NCI-H82 treated with DMSO at 0.1 percent for 48 hours (cell line): Measurements from ENCODE around the gene GCG.

Experiments used
- DNase-seq: peaks from one replicate; lab custom pipeline; 2025; ENCODE audit not compliant: unreplicated experiment; lab: John Stamatoyannopoulos, UW

The GCG gene

DNA sequence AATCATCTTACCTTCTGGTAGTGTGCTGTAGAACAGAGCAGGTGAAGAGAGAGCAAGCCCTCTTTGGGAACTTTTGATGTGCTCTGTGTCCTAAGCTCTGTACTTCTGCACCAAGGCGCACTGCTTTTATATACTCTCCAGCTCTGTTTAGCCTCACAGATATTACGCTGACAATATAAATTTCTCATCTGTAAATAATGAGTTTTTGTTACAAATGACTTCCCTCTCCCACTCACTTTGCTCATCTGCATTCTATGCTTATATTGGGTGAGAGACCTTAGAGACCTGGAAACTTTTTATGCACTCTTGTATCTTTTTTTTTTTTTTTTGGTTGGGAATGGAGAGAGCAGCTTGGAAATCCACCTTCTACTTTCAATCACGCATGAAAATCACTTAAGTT, at the start of gene GCG:
GCG (minus strand) TSS at position 101 of the 400 bp plus-strand sequence. CDS start 3,069 bp downstream, outside the sequence.
- DNase-seq: no peak

DNA sequence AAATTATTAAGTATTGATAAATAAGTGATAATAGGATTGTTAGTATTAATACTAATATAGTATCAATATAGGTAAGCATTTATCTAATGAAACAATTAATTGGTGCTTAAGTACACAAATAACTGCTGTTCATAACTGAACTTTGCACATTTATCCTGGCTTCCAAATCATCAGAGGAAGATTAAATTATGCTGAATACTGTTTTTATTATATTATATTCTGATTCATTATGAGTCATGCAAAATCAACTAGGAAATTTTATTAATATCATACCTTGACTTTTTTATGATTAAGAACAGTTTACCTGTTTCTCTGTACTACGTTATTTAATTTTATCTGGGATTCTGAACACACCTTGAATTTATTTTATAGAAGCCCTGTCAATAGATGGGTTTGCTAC, 48.6 kb upstream of the GCG start:
- DNase-seq: no peak

DNA sequence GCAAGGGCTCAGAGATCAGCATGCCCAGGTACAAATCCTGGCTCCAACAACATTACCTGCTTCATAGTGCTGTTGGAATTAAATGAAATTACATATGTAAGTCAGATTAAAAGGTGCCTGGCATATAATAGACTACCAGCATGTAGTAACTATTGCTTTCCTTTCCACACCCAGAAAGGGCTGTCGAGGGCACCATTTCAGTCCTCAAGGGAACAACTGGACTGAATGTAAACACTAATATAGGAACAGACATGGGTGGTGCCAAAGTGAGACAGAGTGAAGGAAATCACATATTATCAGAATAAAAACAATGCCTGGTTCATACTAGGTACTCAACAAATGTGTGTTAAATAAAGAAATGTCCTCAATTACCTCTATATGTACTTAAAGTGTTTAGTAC, 47.9 kb upstream of the GCG start:
- DNase-seq: no peak

DNA sequence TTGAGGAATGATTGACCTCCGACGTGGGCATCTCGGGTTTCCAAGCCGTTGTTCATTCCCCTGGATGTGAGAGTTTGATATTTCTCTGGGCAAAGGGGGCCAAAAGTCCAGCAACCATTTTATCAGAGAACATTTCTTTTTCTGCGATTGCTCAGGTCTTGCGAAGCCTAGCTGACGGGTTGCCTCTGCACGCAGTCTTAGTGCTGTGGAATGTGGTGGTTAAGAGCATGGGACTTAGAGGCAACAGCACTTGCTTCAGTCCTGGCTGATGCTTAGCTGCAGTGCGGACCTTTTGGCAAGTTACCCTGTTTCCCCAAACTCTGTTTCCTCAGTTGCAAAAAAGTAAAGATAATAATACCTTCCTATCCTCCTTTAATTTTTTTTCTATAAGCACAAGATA, 46.2 kb upstream of the GCG start:
- no peak for DNase-seq

DNA sequence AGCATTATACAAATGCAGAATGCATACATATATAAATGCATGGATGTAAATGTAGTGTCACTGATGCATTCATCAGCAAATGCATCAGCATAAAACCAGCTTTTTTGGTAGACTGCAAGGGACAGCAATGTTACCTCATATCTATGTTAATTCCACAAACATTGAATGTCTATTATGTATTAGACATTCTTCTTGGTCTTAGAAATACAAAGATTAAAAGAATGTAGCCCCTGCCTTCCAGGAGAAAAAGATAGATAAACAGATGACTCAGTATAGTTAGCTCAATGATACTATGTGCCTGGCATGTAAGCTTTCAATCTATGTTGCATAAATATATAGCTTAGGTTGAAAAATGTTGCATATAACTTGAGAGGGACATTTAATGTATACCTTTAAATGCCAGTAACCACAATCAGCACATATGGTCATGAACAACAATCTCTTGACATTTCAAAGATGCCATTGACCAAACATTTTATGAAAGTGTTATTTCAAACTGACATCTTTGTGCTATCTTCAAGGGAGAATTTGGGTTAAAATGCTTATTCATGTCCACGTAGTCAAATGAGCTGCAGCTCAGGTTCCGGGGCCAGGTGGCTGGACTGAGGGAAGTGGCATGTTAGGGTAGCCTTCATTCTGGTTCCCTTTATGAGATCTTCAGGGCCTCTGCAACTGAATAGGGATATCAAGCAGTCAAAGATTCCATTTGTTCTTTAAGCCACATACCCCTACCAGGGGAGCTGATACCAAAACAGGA, 45.2 kb upstream of the GCG start:
- DNase-seq: no peak

DNA sequence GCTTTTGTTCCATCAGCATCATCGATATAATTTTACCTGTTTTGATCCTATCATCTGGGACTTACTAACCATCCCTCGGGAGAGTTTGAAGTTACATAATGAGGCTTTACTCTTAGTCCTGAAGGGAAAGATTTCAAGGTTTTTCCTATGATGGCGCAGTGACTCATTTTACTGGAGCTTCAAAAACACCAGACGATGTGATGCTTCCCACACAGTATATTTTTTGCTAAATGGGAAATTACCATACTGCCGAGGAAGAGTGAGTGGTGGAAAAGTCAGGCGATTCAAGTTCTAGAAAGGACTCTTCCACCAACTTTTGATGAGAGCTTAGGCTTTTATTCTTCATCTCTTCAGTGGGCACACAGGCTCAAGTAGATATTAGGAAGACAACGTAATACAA, 44.6 kb upstream of the GCG start:
- no peak for DNase-seq

DNA sequence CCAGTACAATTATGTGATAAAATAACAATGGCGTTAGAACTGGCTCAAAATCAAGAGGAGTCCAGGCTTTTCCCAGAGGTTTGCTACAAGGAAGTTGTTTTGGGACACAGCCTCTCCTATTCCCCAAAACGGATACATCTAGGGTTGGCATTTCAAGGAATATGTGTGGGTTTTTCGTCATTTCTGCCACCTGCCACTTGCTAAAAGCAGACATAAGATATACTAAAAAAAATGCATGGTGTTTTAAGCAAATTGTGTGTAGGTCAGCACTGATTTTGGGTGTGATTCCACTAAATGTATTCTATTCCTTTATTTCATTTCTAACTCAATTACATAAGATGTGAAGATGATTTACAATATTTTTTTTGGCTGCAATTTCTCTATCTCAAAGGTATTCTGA, 36.4 kb upstream of the GCG start:
- no peak for DNase-seq

DNA sequence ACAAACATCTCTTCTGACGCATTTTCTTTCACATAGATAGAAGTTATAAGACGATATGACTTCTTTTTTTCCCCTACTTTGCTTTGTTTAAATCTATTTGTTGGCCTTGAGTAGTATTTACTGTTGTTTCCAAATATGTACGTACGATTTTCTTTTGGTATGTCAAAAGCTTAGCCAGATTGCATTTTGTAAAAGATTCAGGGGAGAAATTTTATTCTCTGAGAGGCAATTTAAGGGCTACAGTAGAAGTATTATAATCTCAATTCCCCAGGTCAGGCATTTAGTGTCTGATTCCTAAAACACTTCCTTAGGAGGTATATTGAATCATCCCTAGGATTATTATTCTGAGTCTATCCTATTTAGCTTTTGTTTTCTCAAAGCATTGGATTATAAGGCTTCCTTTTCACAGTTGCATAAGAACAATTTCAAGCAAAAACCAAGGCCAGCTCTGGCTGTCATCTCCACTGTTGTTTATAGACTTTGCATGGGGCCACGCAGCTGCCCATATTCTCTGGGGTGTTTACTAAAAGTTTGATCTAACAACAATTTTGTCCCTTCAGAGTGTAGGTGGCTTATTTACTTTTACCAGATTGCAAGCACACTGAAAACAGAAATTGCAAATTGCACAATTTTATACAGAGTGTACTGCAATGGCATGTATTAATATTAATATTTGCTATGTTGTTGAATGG, 33.6 kb upstream of the GCG start:
- no peak for DNase-seq

DNA sequence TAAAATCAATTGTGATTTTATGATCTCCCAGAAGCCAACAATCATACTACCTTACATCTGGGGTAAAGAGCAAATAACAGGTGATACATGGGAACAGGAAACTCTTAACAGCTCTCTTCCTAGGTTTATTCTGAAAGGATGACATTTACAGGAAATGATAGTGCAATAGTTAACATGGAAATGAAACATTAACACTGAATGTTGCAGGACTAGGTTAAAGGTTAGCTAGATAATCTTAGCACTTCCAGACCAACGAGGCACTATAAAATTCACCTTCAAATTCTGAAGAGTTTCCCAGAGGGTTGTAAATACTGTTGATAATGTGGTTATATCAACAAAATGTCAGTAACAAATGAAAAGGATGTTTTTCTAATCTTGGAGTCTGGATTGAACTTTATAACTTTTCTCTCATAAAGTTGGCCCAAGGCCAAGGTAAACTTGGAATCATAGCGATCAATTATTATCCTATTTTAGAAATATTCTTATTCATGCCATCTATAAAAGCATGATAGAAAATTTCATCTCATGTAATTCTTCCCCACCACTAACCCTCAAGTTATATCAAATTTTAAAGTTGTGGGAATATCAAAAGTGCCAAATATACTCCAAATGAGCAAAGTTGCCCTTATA, 32.9 kb upstream of the GCG start:
- no peak for DNase-seq

DNA sequence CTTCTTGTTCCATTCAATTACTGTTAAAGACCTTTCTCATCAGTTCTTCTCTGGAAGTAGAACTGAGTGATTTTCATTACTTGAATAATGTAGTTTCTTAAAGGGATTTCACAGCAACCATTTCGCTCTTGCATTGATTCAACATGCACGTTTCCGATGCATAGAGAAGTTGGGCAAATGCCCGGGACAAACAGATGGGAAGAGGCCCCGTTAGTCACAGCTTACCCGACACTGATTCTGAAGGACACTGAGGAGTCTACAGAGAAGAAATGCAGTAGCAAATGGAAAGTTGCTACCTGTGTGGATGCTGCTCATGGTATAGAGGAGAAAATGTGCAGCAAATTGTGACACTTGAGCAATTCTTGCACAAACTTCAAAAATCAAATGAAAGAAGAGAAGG, 32.3 kb upstream of the GCG start:
- no peak for DNase-seq

DNA sequence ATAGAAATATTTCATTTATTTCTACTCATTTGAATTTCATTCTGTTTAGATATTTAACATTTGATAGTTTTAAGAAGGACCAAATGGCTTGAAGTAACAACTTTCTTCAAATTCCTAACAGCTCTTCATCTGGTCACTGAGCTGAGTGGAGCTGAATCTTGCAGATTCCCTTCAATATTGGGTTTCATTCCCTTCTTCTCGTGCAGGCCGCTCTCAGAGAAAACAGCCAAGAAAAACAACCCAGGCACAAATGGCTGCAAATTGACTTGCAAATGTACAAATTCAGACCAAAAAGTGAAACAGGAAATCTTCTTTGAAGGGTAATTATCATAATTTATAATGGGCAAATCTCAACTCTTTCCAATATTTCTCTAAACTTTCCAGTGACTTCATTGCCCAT, 30.3 kb upstream of the GCG start:
- DNase-seq: no peak

DNA sequence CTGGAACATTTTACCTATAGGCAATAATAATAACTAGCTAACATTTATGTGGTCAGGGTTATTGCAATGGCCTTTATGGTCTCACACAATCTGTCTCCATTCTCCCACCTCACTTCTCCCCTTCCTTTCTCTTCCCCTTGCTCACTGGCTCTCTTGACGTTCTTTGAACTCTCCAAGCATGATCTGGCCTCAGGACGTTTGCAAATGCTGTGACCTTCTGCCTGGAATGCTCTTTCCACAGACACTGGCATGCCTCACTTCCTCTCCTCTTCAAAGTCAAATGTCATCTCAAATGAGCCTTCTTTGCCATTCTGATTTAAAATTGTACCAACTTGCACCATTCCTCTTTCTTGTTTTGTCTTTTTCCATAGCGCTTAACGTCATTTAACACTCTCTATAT, 25.3 kb upstream of the GCG start:
- no peak for DNase-seq

DNA sequence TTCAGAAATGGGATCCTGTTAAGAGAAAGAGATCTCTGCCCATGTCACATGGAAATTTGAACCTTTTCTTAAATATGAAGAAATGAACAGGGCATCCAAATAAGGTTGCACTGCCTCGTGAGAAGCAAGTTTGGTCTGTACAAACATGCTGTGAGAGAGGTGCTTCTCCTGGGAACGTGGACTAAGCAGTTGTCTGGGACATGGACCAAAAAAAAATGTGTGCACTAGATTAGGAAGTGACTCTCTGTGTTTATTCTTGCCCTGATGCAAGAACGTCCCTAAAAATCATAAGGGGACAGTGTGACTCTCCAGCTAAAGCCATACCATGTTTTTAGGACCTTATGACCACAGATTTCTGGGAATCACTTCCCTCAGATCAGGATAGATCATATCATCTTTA, 23.7 kb upstream of the GCG start:
- DNase-seq: no peak

DNA sequence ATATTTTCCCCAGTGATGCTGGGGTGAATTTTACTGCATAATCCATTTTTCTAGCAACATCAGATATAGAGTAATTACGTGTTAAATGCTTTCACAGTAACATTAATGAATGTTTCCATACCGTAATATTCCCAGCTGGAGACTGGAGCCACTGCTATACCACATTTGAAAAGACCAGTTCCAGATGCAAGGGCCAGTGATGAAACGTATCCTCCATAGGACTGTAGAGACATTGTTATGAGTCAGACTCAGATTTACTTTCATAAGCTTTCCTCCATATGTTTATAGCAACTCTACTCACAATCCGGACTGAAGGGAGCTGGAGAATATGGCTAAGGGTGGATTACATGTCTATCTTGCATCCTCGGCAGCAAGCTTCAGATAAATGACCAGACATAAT, 22.7 kb upstream of the GCG start:
- no peak for DNase-seq

DNA sequence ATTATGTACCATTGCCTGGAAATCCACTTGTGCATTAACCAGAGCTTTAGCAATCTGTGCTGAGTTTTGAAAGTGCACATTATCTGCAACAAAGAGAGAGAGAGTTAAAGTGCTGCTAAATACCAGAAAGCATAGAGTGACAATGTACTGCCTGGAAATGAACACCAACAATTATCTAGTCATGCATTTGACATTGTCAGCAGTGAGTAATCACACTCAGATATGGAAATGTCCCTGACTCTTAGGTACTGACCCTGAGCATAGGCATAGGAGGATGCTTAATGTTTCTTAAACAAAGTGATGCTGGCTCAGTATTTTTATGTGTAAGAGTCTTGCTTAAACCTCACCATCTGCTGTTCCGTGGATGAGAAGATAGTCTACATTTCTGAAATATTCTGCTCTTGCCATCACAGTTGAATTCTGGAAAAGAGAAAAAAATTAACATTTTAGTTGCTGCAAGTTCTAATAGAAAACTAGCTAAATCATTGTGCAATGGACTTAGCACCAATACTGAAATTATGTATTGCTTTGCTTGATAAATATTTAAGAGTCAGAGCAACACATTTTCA, 20.8 kb upstream of the GCG start:
- DNase-seq: no peak

DNA sequence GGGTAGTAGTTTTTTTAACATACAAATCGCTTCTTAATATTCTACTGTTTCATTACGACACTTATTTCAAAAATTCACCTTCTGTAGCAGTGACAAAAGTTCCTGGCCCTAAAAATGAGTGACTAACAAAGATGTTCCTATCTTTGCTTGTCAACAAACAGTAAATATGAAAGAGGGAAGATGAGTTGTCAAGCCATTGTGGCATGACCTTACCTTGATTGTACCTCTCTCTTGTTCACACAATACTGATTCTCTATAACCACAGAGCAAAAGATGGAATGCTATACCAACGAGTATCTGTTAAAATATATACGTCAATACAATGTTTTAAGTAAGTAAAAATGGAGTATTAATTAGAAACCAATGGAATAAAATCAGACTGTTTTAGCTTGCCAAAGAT, 14.7 kb upstream of the GCG start:
- no peak for DNase-seq

DNA sequence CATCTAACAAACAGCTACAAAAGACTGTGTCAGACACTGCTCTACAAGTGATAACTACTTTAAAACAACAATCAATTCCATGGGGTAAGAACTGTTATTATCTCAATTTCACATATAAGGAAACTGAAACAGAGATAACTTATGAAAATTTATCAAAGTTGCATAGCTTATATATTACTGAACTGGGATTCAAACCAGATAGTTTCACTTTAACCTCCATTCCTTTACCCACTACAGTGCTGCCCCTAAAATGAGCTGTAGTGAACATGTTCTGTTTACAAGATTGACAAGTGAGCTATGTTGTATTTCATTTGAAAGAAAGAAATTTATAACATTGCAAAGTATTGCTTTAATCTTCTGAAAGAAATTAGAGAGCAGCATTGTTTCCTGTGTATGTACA, 14.1 kb upstream of the GCG start:
- no peak for DNase-seq

DNA sequence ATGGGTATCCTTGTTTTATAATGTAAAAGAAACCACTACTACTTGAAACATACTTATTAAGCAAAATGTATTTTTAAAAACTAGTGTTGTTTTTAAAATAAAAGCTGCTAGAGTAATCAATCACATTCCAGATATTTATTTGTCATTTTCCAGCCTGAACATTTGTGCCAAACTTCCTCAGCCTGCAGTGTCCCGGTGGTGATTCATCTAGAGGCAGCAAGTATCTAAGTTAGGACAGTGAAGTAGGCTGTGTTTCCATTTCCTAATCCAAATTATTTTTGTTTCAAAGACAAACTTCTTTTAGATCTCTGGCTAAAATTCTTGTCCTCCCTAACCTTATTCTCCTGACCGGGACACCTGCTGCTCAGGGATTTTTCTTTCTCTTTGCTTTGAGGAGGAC, 12.8 kb upstream of the GCG start:
- DNase-seq: no peak

DNA sequence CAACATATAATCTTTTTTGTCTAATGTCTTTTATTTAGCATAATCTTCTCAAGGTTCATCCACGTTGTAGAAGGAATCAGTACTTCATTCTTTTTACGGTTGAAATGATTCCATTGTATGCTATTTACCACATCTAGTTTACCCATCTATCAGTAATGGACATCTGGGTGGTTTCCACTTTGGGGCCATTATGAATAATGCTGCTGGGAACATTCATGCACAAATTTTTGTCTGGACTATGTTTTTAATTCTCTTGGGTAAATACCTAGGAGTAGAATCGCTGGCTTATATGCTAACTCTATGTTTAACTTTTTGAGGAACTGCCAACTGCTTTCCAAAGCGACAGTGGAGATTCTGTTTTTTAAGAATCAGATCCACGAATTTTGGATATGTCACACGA, 7.4 kb upstream of the GCG start:
- no peak for DNase-seq

DNA sequence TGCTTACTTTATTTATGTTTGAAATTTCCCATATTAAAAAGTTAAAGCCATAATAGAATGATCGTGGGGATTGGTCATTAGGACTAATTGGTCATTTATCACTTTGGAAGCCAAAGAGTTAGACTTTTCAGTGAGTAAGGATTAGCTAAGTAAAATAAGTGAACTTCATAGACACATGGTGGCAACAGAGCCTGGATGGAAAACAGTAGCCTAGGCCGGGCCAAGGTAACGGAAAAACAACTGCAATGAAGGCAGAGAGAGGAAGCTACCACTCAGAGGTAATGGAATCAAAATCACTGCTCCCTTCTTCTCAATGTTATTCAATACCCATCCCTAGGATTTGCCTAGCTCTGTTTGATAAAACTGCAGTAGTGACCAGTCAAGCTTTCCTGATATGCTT, 4.1 kb upstream of the GCG start:
- DNase-seq: no peak

DNA sequence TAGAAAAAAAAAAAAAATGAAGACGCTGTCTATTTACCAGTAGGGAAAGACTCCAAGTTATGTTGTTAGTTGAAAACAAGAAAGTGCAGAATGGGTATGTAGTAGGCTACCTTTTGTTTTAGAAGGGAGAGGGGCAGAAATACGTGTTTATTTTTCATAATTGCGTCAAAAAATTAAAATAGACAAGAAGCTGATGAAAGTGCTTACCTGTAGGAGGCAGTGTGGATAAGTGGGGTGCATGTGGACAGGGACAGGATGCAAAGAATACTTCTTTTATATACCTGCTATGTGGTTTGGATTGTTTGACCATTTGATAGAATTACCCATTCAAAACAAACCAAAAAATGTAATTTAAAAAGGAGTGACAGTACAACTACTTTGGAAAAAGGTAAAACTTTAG, 3.0 kb upstream of the GCG start:
- DNase-seq: no peak

DNA sequence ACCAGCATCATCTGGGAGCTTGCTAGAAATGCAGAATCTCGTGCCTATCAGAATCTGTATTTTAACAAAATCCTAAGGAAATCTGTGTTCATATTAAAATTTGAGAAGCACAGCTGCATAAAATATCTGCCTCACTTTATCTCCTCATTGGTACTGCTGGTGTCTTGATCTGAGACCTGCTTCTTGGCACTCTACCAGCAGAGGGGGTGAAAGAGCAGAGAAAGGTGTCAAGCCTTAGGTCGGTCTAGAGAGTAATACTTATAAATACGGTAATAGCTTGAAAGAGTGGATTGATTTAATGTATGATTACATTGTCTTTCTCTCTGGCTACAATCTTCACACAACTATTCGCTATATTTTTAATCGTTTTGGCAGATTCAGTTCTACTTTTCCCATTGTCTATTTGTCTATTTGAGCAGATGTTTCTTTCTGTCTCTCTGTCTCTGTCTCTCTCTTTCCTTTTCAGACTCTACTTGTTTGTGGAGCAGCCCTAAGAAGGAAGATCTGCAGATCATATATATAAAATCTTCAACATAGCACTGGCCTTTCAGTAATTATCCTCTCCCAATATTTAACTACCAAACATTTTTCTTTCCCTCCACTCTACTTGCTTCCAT, 1.7 kb upstream of the GCG start:
- peak; percentile 36 for DNase-seq
